K562 (cell line): Measurements from ENCODE around the gene SKIDA1. TPM values are rescaled to one million over a fixed set of nuclear protein-coding genes. Genes with fewer than 3 reads are reported as not detected.

Experiments used
- CEBPB ChIP-seq: fragments of 450-650 bp; IDR thresholded peaks from 2 replicates; pipeline ENCODE4 v1.6.1; 2016; ENCODE audit warnings: missing genetic modification characterization, missing compliant biosample characterization
- COPS2 ChIP-seq: fragments of 450-650 bp; conservative IDR thresholded peaks from 2 replicates; pipeline ENCODE4 v1.6.1; 2016; ENCODE audit warnings: mild to moderate bottlenecking, moderate library complexity
- CREBBP ChIP-seq: IDR thresholded peaks from one replicate; pipeline ENCODE4 v1.6.1; 2012; ENCODE audit warnings: low read depth, mild to moderate bottlenecking, control low read depth, inconsistent platforms, low read length
- GATAD2B ChIP-seq: fragments of 450-650 bp; IDR thresholded peaks from 2 replicates; pipeline ENCODE4 v1.6.1; 2017; ENCODE audit warnings: mild to moderate bottlenecking, borderline replicate concordance
- HBP1 ChIP-seq: fragments of 450-650 bp; formaldehyde crosslinking; IDR thresholded peaks from 2 replicates; pipeline ENCODE4 v1.4.0; 2022; ENCODE audit warnings: missing genetic modification characterization
- KDM2B ChIP-seq: fragments of 250-450 bp; sonication (Bioruptor Pico); IDR thresholded peaks from 2 replicates; pipeline ENCODE4 v1.8.0; 2021; ENCODE audit warnings: mild to moderate bottlenecking, moderate library complexity
- KDM4B ChIP-seq, 2 experiments: fragments of 450-650 bp in 1 of 2; sonication (generic) in 1 of 2; IDR thresholded peaks; 2 replicates each; pipeline ENCODE4 v1.6.1; 2016 to 2017; ENCODE audit warnings: borderline replicate concordance in 2 of 2, antibody characterized with exemption in 1 of 2, low read depth in 1 of 2, mild to moderate bottlenecking in 1 of 2
- NFATC3 ChIP-seq: fragments of 450-650 bp; IDR thresholded peaks from 2 replicates; pipeline ENCODE4 v1.6.1; 2017; ENCODE audit warnings: mild to moderate bottlenecking
- NR3C1 ChIP-seq: sonication (generic); formaldehyde crosslinking; IDR thresholded peaks from 2 replicates; pipeline ENCODE4 v1.8.1; 2022; ENCODE audit warnings: missing genetic modification reagents
- PCBP2 ChIP-seq: fragments of 200-400 bp; formaldehyde crosslinking; IDR thresholded peaks from 2 replicates; pipeline ENCODE4 v1.6.1; 2018; ENCODE audit warnings: low read length, low read depth, mild to moderate bottlenecking, moderate library complexity; ENCODE audit not compliant: poor library complexity, severe bottlenecking
- RBM17 ChIP-seq: fragments of 200-400 bp; formaldehyde crosslinking; IDR thresholded peaks from 2 replicates; pipeline ENCODE4 v1.6.1; 2017; ENCODE audit warnings: low read depth, mild to moderate bottlenecking, low read length, borderline replicate concordance
- RBM22 ChIP-seq: fragments of 200-400 bp; formaldehyde crosslinking; IDR thresholded peaks from 2 replicates; pipeline ENCODE4 v1.6.1; 2018; ENCODE audit warnings: low read length, low read depth; ENCODE audit not compliant: poor library complexity, severe bottlenecking
- SAFB ChIP-seq: fragments of 200-400 bp; formaldehyde crosslinking; IDR thresholded peaks from 2 replicates; pipeline ENCODE4 v1.6.1; 2017; ENCODE audit warnings: low read depth, low read length, borderline replicate concordance
- SRF ChIP-seq, 2 experiments: fragments of 250-450, 450-650 bp in 1 of 2; sonication (Bioruptor Pico) in 1 of 2; sonication (generic) in 1 of 2; formaldehyde crosslinking; IDR thresholded peaks; 2 replicates each; pipeline versions ENCODE4 v1.5.0 to v1.5.1; 2020 to 2022; ENCODE audit warnings: mild to moderate bottlenecking in 1 of 2, missing genetic modification reagents in 1 of 2
- SRSF9 ChIP-seq: fragments of 200-400 bp; formaldehyde crosslinking; IDR thresholded peaks from 2 replicates; pipeline ENCODE4 v1.6.1; 2017; ENCODE audit warnings: low read depth, low read length, borderline replicate concordance
- TAF7 ChIP-seq: fragments of 450-650 bp; IDR thresholded peaks from 2 replicates; pipeline ENCODE4 v1.6.1; 2016; ENCODE audit warnings: missing genetic modification characterization, missing compliant biosample characterization
- TBP ChIP-seq: optimal IDR thresholded peaks from 2 replicates; pipeline ENCODE3; 2011; ENCODE audit warnings: low read depth, low read length, improper control_type of control experiment
- TFE3 ChIP-seq: fragments of 450-650 bp; formaldehyde crosslinking; IDR thresholded peaks from 2 replicates; pipeline ENCODE4 v1.4.0; 2020; ENCODE audit warnings: mild to moderate bottlenecking, mixed read lengths
- ZFPM2 ChIP-seq: fragments of 250-450 bp; sonication (Bioruptor Pico); IDR thresholded peaks from 2 replicates; pipeline ENCODE4 v1.5.1; 2022; ENCODE audit warnings: mild to moderate bottlenecking
- ZNF431 ChIP-seq: sonication (generic); formaldehyde crosslinking; IDR thresholded peaks from 2 replicates; pipeline ENCODE4 v1.8.0; 2022; ENCODE audit warnings: mild to moderate bottlenecking, missing genetic modification reagents
- ZNF764 ChIP-seq: fragments of 250-450 bp; sonication (Bioruptor Pico); IDR thresholded peaks from 2 replicates; pipeline ENCODE4 v1.4.0; 2020; ENCODE audit warnings: low read depth, mild to moderate bottlenecking, moderate library complexity
- polyA plus RNA-seq, 8 experiments: library from polyadenylated mRNA; depleted of rRNA in 4 of 8; stranded (reverse) in 5 of 8; unstranded in 3 of 8; fragments of >200 nt; fragmentation: Nextera tagmentation in 2 of 8; fragmentation: Illumina TruSeq in 1 of 8; extraction: Ambion mirVana in 2 of 8; extraction: Trizol in 1 of 8; gene quantifications; 2 replicates each; pipeline versions ENCODE4 v1.2.1 to v1.2.3, GENCODE V29; 2011 to 2014; ENCODE audit warnings: inconsistent platforms in 1 of 8, missing spikeins in 1 of 8
- total RNA-seq, 7 experiments: library from RNA; depleted of rRNA in 6 of 7; stranded (reverse); fragments of >200 nt in 6 of 7; fragmentation: Illumina TruSeq in 2 of 7; extraction: Trizol in 2 of 7; gene quantifications; 2 replicates each; pipeline versions ENCODE4 v1.2.1 to v1.2.3, GENCODE V29; 2011 to 2021; ENCODE audit warnings: low replicate concordance in 1 of 7
- TF ChIP-seq, protein P1 (sequence below): sonication (generic); formaldehyde crosslinking; IDR thresholded peaks from 2 replicates; pipeline ENCODE4 v1.9.0; 2022; ENCODE audit warnings: mild to moderate bottlenecking, missing genetic modification reagents

The SKIDA1 gene
- total and polyA plus RNA-seq, 9 of the 15 experiments (the other 6 are each of a cell fraction or from before 2014, with no cell fraction given) = 0.05 to 1.1 (median 0.42) TPM

GRCh38 chr10:21495752-21496342 lies 29.6 kb downstream of the SKIDA1 start (continued):
- TF ChIP-seq TFE3 (no peak), ZFPM2 (no peak), RBM17 (no peak), ZNF764 (CRISPR knock-in tag) (no peak), RBM22 (no peak), NR3C1 (CRISPR knock-in tag) (no peak), HBP1 (CRISPR knock-in tag) (no peak), NFATC3 (no peak), GATAD2B (peak; percentile 52; the same call in 1 of the 2 replicates), PCBP2 (no peak), TAF7 (tag) (no peak), TBP (peak; percentile 38), CREBBP (no peak), KDM2B (CRISPR knock-in tag) (peak; percentile 86; the same call in 1 of the 2 replicates), ZNF431 (CRISPR knock-in tag) (no peak), KDM4B (IDR thresholded peaks at IDR 0.05; ENCODE audit: borderline replicate concordance in 2 of 2, low read depth in 1 of 2) (no peak), SRF (CRISPR knock-in tag; IDR thresholded peaks at IDR 0.05) (peak in 1 of 2 experiments; percentile 42; a peak in 1 of 4 replicates), SAFB (0 out of 2 replicates have a peak, but pooled peaks have one; percentile 26), COPS2 (no peak), SRSF9 (no peak), CEBPB (tag) (peak; percentile 20; the same call in 1 of the 2 replicates)
- TF ChIP-seq, protein P1, sequence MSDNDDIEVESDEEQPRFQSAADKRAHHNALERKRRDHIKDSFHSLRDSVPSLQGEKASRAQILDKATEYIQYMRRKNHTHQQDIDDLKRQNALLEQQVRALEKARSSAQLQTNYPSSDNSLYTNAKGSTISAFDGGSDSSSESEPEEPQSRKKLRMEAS (CRISPR knock-in tag) = peak; percentile 89
